Measurements from ENCODE around the gene LAMA5.

- TF ChIP-seq EZH2 (IDR thresholded peaks at IDR 0.05; ENCODE audit: borderline replicate concordance) (no peak), CTCF (IDR thresholded peaks at IDR 0.05; ENCODE audit: poor library complexity) (no peak)
Measured at GRCh38 chr20:62296724-62297448, 70.2 kb downstream of the LAMA5 start.
